RWPE2 (cell line): ENCODE results near the gene MACROD2.

Experiments used
- ATAC-seq: fragments of 200-7000 bp; cut with Tn5 transposase; 3 replicates; pipeline ENCODE4 v1.9.1; 2021; ENCODE audit warnings: low read depth
- DNase-seq: peaks from one replicate; pipeline ENCODE4 v3.0.0-alpha.2; 2020; ENCODE audit warnings: low spot score
- H3K27ac ChIP-seq: fragments of 450-650 bp; 2 replicates; pipeline ENCODE4 v1.5.1; 2017; ENCODE audit warnings: mild to moderate bottlenecking; ENCODE audit not compliant: poor library complexity, severe bottlenecking
- H3K27me3 ChIP-seq: fragments of 250-450 bp; sonication (Bioruptor Pico); 2 replicates; pipeline ENCODE4 v1.5.1; 2021; ENCODE audit warnings: mild to moderate bottlenecking, moderate library complexity; ENCODE audit not compliant: insufficient read depth, poor library complexity, severe bottlenecking
- H3K36me3 ChIP-seq: fragments of 250-450 bp; sonication (Bioruptor Pico); 2 replicates; pipeline ENCODE4 v1.5.1; 2020; ENCODE audit warnings: low read depth, mild to moderate bottlenecking, moderate library complexity
- H3K4me1 ChIP-seq: fragments of 250-450 bp; sonication (Bioruptor Pico); 2 replicates; pipeline ENCODE4 v1.5.1; 2021; ENCODE audit warnings: mild to moderate bottlenecking, moderate library complexity; ENCODE audit not compliant: insufficient read depth, poor library complexity, severe bottlenecking
- H3K4me3 ChIP-seq: fragments of 250-450 bp; sonication (Bioruptor Pico); 2 replicates; pipeline ENCODE4 v1.5.1; 2021; ENCODE audit warnings: mild to moderate bottlenecking, moderate library complexity; ENCODE audit not compliant: severe bottlenecking
- H3K9me3 ChIP-seq: fragments of 250-450 bp; sonication (Bioruptor Pico); 2 replicates; pipeline ENCODE4 v1.5.1; 2021; ENCODE audit warnings: mild to moderate bottlenecking, moderate library complexity; ENCODE audit not compliant: severe bottlenecking
- TF ChIP-seq, protein P1 (sequence below): fragments of 450-650 bp; IDR thresholded peaks from one replicate; pipeline ENCODE4 v1.5.1; 2017; ENCODE audit warnings: mild to moderate bottlenecking, moderate library complexity; ENCODE audit not compliant: poor library complexity, severe bottlenecking

Gene MACROD2

DNA sequence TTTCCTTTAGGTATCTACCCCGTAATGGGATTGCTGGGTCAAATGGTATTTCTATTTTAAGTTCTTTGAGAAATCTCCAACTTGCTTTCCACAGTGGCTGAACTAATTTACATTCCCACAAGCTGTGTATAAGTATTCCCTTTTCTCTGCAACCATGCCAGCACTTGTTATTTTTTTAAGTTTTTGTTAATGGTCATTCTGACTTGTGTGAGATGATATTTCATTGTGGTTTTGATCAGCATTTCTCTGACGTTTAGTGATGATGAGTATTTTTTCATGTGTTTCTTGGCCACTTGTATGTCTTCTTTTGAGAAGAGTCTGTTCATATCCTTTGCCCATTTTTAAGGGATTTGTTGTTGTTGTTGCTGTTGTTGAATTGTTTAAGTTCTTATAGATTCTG, 1706.8 kb downstream of the MACROD2 start:
- Histone ChIP-seq H3K27me3 (no peaks in the 10 kb centered on the region), H3K27ac (peak overlapping the region; percentile 60), H3K4me3 (no peak overlapping the region), H3K9me3 (no peaks in the 10 kb centered on the region), H3K4me1 (peaks cover 28% of the 10 kb centered on the region), H3K36me3 (no peaks in the 10 kb centered on the region)
- ATAC-seq (no peak), DNase-seq (no peak)
- TF ChIP-seq, protein P1, sequence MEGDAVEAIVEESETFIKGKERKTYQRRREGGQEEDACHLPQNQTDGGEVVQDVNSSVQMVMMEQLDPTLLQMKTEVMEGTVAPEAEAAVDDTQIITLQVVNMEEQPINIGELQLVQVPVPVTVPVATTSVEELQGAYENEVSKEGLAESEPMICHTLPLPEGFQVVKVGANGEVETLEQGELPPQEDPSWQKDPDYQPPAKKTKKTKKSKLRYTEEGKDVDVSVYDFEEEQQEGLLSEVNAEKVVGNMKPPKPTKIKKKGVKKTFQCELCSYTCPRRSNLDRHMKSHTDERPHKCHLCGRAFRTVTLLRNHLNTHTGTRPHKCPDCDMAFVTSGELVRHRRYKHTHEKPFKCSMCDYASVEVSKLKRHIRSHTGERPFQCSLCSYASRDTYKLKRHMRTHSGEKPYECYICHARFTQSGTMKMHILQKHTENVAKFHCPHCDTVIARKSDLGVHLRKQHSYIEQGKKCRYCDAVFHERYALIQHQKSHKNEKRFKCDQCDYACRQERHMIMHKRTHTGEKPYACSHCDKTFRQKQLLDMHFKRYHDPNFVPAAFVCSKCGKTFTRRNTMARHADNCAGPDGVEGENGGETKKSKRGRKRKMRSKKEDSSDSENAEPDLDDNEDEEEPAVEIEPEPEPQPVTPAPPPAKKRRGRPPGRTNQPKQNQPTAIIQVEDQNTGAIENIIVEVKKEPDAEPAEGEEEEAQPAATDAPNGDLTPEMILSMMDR, result no peak

DNA sequence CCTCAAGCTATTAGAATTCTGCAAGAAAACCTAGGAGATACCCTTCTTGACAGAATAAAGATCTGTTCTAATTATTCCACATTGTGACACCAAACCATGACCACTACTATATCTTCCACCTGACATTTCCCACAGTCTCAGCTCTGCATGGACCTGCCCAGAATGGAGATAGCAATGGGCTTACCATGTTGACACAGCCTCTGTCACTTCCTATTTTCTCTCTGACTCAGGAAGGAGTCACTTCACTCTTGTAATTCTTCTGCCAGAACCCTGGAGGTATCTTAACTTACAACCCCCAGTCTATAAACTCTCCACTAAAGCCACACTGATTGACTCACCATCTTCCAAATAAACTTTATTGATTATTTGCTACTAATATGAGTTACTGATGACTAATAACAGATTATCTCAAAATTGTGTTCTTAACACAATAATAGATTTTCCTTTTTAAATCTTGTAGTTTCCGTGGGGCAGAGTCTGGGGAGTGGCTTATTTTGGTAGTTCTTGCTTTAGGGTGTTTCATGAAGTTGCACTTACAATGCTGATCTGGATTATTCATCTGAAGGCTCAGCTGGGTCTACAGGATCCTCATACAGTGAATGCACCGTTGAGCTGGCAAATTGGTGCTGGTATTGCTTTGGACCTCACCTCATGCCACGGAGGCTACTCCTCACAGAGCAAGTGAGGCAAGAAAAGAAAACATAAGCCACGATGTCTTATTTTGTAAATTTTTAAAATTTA, 1708.0 kb downstream of the MACROD2 start:
- no peaks in the 10 kb centered on the region for H3K27me3 ChIP-seq

DNA sequence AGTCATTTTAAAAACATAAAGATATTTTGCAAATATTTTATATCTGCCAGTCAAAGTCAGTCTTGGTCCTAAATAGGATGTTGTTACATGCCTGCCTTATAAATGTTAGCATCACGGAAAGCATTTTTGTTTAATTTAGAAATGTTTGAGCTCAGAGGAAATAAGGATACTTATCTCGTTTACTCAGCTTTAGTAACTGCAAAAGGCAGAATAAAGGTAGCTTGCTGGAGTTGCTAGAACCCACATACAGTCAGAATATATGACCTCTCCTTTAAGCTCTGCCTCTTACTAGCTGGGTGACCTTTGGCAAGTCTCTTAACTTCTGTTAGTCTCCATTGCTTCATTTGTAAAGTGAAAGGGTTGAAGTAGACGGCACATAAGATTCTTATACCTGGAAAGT, 1710.7 kb downstream of the MACROD2 start:
- ATAC-seq (no peak), DNase-seq (no peak)
- H3K27me3 ChIP-seq, result no peaks in the 10 kb centered on the region
- no peak overlapping the region for H3K4me3 ChIP-seq
- TF ChIP-seq, protein P1, result no peak
- H3K4me1 ChIP-seq, result peaks cover 21% of the 10 kb centered on the region
- no peaks in the 10 kb centered on the region for H3K9me3 ChIP-seq
- no peak overlapping the region for H3K27ac ChIP-seq
- no peaks in the 10 kb centered on the region for H3K36me3 ChIP-seq

More for the DNA sequence above, 1708.0 kb downstream of the MACROD2 start:
- no peaks in the 10 kb centered on the region for H3K9me3 ChIP-seq
- no peaks in the 10 kb centered on the region for H3K36me3 ChIP-seq
- peak overlapping the region; percentile 60 for H3K27ac ChIP-seq
- TF ChIP-seq, protein P1, result no peak
- peak; percentile 98 for ATAC-seq
- no peak for DNase-seq
- H3K4me3 ChIP-seq, result no peak overlapping the region
- peaks cover 28% of the 10 kb centered on the region for H3K4me1 ChIP-seq

DNA sequence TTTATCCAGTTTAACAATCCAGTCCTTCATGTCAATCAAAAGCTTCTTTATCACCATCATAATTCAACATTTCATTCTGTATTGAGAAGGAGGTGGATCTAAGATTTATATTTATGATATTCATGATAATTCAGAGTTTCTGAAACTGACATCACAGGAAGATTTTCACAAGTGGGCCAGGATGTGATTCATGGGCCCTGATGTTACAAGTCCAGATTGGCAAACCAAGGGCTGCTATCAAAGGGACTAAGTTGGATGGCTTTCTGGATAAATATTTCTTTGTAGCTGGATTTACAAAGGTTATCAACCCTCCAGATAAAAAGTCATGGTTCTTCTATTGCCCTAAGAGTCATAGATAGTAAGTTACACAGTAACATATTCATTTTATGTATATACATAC, 1711.4 kb downstream of the MACROD2 start:
- no peak for ATAC-seq
- Histone ChIP-seq H3K4me1 (peaks cover 20% of the 10 kb centered on the region), H3K9me3 (no peaks in the 10 kb centered on the region), H3K27ac (no peak overlapping the region), H3K27me3 (no peaks in the 10 kb centered on the region), H3K36me3 (no peaks in the 10 kb centered on the region), H3K4me3 (no peak overlapping the region)
- TF ChIP-seq, protein P1, result no peak
- no peak for DNase-seq

DNA sequence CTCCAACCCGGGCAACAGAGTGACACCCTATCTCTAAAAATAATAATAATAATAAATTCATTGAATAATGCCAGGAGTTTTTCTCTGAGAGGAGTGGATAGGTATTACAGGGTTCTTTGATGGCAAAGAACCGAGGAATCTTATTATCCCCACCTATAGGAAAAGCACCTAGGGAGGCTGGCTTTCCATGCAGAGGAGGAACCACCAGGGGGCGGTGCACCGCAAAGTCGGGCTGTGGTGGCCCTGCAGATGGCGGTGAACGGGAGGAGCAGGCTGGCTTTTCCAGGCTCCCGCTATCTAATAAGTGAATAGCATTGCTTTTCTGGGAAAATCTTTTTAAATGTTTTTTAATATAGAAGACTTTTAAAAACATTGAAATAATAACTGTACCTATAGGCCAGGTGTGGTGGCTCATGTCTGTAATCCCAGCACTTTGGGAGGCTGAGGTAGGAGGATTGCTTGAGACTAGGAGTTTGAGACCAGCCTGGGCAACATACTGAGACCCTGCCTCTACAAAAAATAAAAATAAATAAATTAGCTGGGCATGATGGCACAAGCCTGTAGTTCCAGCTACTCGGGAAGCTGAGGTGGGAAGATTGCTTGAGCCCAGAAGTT, 1713.8 kb downstream of the MACROD2 start:
- DNase-seq (no peak), ATAC-seq (no peak)
- H3K27me3 ChIP-seq, result no peaks in the 10 kb centered on the region
- H3K4me3 ChIP-seq, result no peak overlapping the region
- H3K9me3 ChIP-seq, result no peaks in the 10 kb centered on the region
- no peak overlapping the region for H3K27ac ChIP-seq
- TF ChIP-seq, protein P1, result peak; percentile 49
- peaks cover 6% of the 10 kb centered on the region for H3K4me1 ChIP-seq
- no peaks in the 10 kb centered on the region for H3K36me3 ChIP-seq
